Measurements from ENCODE around the gene ACAP1.
"Not testable (repeated sequence)": the region's sequence is repeated elsewhere in the genome, so short reads cannot be mapped to it uniquely, and the experiment has no call there.

ACAP1 gene

DNA sequence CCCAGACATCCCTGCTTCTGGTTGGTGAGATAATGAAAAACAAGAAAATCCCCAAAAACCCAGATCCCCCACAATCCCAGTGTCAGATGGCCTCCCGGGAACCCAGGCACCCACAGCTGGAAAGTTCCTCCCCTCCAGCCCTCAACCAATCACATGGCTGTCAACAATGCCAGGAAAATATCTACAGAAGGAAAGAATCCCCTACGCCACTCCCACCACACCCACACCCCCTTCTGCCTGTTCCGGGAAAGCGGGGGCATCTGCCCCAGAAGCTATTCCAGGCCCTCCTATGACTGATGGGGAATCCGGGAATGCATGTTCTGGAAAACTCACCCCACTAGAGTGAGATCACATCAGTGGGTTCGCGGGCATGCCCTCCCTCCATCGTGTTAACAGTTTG, 20.4 kb downstream of the ACAP1 start:
- no peak for DNase-seq

DNA sequence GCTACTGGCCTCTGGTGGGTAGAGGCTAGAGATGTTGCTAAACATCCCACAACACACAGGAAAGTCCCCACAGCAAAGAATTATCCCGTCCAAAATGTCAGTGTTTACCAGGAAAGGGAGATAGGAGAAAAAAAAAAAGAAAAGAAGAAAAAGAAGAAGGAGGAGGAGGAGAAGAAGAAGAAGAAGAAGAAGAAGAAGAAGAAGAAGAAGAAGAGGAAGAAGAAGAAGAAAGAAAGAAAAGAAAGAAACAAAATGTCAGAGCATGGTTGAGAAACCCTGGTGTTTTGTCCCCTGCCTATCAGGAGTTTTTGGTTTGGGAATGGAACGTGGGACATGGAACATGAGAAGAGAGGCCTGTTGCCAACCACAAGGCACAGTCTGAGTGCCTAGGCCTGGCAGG, 21.1 kb downstream of the ACAP1 start:
- DNase-seq = no peak

DNA sequence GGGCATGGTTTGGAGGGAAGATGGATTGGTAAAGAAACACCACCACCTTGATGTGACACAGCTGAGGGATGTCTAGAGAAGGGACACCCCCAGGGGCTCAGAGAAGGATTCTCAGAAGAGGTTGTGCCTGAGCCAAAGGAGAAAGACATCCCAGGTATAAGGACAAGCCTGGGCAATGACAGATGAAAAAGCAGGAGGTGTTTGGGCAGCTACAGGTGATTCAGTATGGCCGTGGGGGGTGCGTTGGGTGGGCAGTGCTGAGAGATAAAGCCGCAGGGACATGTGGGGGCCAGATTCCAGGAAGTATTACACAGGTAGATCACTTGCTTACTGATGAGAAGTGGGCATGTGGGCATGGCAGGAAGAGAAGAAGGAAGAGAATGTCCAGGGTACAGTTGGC, 25.6 kb downstream of the ACAP1 start:
- no peak for DNase-seq

DNA sequence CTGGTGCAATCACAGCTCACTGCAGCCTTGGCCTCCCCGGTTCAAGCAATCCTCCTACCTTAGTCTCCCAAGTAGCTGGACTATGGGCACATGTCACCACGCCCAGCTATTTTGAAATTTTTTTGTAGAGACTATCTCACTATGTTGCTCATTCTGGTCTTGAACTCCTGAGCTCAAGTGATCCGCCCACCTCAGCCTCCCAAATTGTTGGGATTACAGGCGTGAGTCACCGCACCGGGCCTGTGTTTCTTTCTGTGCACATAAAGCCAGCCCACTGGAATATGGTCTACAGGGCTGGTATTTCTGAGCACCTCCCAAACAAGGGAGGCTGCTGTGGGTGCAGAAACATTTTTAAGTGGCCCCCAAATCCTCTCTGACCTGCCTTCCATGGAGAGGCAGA, 27.0 kb downstream of the ACAP1 start:
- no peak for DNase-seq

DNA sequence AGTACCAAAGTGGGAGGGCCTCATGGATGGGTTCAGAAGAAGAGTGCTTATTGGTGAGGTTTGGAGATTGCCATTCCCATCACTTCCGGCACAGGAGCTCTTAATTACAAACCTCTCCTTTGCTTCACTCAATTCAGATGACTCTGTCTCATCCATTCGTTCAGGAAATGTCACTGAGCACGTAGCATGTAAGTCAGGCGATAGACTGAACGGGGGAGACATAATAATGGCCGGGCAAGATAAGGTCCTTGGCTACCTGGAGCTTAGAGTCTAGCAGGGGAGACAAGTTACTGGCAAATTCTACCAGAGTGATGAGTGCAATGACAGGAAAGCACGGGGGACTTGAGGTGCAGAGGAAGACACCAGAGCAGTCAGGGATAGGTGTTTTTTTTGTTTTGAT, 29.6 kb downstream of the ACAP1 start:
- DNase-seq = not testable (repeated sequence)

DNA sequence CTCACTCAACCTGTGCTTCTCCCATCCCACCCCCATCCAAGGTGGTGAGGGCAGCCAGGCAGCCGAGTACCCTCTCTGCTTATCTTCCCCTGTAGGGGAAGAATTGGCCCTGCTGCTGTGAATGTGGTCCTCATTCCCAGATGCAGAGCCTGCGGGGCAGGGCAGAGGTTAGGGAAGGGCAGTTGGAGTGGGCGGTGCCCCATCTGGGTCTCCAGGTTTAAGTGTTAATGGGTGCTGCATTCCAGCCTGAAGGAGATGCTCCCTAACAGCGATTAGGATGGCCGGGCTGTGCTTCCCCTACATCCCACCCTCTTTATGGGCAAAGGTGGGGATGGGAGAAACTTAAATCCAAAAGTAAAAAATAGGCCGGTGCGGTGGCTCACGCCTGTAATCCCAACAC, 30.8 kb downstream of the ACAP1 start:
- DNase-seq = no peak

DNA sequence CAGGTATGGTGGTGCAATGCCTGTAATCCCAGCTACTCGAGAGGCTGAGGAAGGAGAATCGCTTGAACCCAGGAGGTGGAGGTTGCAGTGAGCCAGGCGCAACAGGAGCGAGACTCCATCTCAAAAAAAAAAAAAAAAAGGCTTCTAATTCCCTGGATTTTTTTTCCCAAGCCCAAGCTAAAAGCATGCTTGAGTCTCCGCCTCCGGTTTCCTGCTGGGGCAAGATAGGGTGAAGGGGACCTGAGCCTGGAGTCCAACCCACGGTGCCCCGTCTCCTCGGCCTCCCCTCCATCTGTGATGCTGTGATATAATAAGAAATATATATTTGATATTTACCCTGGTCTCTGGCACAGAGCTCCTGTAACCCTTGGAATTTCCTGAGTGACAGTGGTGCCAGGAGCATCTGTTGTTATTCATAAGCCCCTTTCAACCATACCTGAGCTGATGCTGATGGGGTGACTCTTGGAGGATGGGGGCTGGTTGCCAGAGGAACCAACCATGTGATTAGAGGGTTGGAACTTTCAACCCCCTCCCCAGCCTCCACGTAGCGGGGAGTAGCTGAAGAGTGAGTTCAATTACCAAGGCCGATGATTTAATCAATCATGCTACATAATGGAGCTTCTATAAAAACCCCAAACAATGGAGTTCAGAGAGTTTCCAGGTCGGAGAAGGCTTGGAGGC, 31.7 kb downstream of the ACAP1 start:
- no peak for DNase-seq

DNA sequence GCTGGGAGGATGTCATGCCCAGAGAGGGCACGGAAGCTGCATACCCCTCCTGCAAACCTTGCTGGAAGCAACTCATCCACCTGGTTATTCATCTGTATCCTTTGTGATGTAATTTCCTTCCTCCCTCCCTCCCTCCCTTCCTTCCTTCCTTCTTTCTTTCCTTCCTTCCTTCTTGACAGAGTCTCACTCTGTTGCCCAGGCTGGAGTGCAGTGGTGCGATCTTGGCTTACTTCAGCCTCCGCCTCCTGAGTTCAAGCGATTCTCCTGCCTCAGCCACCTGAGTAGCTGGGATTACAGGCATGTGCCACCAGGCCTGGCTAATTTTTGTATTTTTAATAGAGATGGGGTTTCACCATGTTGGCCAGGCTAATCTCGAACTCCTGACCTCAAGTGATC, 32.3 kb downstream of the ACAP1 start:
- DNase-seq = not testable (repeated sequence)

DNA sequence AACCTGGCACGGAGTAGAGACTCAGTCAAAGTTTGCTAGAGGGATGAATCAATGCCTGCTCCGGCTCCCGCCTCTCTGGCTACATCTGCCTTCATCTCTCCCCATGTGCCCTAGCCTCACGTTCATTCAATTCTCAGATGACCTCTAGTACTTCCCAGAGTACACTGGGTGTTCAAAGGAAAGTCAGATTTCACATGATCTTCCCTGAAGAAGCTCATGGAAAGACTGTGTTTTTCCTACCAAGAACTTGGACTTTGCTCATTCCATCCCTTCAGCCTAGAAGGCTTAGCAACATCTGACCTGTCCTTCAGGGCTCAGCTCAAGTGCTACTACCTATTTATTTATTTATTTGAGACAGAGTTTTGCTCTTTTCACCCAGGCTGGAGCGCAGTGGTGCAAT, 33.5 kb downstream of the ACAP1 start:
- DNase-seq = no peak

DNA sequence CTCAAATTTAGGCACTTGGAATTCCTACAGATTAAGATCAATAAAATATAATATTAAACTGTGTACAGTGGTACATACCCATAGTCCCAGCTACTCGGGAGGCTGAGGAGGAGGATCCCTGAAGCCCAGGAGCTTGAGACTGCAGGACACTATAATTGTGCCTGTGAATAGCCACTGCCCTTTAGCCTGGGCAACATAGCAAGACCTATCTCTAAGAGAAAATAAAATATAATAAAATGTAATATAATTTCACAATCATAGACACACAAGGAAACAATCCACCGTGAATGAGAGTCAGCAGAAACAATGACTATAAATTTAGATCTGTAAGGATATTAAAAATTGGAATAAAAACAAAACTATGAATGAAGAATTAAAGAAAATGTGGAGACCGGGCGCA, 34.5 kb downstream of the ACAP1 start:
- no peak for DNase-seq

DNA sequence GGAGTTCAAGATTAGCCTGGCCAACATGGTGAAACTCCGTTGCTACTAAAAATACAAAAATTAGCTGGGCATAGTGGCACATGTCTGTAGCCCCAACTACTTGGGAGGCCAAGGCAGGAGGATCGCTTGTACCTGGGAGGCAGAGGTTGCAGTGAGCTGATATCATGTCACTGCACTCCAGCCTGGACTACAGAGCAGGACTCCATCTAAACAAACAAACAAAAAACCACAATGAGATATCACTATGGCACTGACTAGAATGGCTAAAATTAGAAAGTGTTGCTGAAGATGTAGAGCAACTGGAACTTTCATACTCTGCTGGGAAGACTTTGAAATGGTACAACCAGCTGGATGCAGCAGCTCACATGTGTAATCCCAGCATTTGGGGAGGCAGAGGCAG, 38.0 kb downstream of the ACAP1 start:
- DNase-seq = no peak

DNA sequence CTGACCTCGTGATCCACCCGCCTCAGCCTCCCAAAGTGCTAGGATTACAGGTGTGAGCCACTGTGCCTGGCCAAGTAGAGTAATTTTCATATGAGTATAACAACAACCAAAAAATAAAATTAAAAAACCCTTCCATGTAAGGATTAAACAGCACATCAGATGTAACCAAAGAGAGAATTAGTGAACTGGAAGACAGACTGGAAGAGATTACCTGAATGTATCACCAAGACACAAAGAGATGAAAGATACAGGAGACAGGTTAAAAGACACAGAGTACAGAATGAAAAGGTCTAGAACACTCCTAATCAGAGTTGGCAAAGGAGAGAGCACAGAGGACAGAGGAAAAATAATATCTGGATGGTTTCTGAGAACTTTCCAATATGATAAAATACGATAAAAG, 42.8 kb downstream of the ACAP1 start:
- DNase-seq = no peak

DNA sequence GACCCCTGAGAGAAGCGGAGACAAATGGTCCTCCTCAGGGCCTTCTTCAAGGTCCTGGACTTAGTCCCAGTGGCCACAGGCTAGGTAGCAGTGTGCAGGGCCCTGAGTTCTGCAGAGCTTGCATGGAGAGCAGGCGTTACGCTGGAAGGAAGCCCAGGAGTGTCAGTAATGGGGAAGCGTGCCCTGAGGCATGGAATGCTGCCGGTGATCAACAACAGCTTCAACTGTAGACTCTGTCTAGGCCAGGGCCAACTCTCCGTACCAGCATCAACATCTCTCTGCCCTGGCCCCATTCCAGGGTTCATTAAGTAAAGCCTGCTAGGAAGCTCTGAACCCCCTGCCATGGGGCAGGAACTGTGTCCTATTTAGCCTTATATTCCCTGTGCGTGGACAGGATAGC, 44.0 kb downstream of the ACAP1 start:
- DNase-seq = no peak

DNA sequence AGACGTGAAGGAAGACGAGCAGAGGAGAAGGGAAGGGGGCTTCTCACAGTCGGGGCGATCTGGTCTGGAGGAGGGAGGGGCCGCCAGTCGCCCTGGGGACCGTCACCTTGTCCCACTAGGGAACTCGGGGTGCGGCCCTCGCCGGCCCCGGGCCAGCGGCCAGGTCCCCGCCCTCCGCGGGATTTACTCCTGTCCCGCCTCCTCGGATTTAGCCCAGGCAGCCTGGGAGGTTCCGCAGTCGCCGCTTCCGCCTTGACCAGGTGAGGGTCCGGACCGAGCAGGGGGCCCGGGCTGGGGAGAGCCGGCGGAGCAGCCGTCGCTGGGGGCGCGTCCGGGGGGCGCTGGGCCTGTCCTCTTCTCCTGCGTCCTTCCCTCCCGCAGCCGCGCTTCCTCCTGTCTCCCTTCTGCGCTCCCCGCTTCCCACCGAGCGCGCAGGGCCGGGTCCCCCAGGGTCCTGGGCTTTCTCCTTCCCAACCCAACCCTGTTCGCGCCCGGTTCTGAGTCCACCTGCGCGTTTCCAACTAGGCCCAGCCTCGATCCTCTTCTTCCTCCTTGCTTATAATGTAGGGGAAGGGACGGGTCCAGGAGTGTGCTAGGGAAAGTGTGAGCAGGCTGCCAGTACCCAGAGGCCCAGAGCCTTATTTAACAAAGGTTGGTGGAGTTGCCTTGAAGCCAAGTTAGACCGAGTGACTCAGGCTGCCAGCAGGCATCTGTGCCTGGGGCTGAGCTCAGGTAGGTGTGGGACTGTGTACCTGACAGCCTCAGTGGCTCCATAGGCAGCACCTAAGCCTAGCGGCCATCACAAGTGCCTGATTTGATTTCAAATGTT, 44.7 kb downstream of the ACAP1 start, which contains the start of gene TNK1:
Gene TNK1 (plus strand): TSS at position 235 of the 829 bp plus-strand sequence. CDS start 1,838 bp downstream, outside the sequence.
- DNase-seq = no peak

DNA sequence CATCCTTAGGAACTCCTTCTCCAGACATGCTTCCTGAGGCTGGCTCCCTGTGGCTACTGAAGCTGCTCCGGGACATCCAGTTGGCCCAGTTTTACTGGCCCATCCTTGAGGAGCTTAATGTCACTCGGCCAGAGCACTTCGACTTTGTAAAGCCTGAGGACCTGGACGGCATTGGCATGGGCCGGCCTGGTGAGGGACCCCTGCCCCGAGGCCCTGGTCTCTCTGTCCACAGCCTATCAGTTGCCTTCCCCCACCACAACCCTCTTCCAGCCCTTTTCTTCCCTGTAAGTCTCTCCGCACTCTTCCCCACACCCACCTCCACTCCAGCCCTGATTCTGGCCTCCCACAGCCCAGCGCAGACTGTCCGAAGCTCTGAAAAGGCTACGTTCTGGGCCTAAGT, 46.6 kb downstream of the ACAP1 start:
- DNase-seq = no peak

DNA sequence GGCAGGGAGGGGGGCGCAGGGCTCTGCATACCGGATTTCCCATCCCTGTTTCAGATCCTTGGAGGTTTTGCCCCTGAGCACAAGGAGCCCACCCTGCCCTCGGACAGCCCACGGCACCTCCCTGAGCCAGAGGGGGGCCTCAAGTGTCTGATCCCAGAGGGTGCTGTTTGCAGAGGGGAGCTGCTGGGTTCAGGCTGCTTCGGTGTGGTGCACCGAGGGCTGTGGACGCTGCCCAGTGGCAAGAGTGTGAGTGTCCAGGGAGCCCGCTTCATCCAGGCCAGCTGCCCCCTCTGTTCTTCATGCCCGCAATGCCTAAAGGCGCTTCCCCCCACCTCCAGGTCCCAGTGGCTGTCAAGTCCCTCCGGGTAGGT, 47.0 kb downstream of the ACAP1 start:
- DNase-seq = no peak

DNA sequence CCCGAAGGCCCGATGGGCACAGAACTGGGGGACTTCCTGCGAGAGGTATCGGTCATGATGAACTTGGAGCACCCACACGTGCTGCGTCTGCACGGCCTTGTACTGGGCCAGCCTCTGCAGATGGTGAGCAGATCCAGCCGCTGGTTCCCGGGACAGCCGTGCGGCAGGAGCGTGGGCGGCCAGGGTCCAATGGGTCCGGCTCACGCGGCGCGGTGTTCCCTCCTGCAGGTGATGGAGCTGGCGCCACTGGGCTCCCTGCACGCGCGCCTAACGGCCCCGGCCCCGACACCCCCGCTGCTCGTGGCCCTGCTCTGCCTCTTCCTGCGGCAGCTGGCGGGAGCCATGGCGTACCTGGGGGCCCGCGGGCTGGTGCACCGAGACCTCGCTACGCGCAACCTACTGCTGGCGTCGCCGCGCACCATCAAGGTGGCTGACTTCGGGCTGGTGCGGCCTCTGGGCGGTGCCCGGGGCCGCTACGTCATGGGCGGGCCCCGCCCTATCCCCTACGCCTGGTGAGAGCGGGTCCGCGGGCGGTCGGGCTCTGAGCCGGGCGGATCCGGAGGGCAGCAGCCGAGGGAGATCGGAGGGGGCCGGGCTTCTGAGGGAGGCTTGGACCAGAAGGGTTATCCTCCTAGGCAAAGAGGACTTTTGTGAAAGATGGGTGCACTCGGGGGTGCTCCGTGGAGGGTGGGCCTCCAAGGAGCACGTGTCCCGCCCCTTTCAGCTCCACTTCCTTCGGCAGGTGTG, 47.6 kb downstream of the ACAP1 start:
- peak; percentile 9 for DNase-seq

DNA sequence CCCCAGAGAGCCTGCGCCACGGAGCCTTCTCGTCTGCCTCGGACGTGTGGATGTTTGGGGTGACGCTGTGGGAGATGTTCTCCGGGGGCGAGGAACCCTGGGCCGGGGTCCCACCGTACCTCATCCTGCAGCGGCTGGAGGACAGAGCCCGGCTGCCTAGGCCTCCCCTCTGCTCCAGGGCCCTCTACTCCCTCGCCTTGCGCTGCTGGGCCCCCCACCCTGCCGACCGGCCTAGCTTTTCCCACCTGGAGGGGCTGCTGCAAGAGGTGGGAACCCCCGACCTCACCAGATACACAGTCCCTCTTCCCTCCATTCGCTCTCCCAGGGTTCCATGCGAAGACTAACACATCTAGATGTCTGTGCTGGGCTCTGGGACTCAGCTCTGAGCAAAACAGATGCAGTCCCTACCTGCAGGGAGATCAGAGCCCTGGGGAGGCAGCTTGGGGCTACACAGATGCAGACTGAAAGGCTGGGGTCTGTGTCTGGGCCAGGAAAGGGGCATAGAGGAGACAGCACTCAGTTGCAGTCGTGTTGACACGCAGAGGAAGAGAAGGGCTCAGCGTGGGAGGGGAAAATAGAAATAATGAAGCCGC, 48.3 kb downstream of the ACAP1 start:
- DNase-seq = no peak

DNA sequence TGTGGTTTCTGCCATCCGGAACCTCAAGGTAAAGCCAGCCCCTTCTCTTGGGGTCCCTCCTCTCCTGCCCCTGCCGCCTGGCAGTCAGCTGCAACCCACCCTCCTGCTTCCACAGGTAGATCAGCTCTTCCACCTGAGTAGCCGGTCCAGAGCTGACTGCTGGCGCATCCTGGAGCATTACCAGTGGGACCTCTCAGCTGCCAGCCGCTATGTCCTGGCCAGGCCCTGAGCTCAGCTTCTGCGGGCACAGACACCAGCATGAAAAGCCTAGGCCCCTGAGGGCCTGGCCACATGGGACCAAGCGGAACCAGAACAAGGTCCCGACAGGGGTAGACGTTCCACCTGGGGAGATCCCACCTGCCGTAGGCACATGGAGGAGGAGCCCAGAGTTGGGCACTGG, 52.5 kb downstream of the ACAP1 start:
- DNase-seq = no peak

DNA sequence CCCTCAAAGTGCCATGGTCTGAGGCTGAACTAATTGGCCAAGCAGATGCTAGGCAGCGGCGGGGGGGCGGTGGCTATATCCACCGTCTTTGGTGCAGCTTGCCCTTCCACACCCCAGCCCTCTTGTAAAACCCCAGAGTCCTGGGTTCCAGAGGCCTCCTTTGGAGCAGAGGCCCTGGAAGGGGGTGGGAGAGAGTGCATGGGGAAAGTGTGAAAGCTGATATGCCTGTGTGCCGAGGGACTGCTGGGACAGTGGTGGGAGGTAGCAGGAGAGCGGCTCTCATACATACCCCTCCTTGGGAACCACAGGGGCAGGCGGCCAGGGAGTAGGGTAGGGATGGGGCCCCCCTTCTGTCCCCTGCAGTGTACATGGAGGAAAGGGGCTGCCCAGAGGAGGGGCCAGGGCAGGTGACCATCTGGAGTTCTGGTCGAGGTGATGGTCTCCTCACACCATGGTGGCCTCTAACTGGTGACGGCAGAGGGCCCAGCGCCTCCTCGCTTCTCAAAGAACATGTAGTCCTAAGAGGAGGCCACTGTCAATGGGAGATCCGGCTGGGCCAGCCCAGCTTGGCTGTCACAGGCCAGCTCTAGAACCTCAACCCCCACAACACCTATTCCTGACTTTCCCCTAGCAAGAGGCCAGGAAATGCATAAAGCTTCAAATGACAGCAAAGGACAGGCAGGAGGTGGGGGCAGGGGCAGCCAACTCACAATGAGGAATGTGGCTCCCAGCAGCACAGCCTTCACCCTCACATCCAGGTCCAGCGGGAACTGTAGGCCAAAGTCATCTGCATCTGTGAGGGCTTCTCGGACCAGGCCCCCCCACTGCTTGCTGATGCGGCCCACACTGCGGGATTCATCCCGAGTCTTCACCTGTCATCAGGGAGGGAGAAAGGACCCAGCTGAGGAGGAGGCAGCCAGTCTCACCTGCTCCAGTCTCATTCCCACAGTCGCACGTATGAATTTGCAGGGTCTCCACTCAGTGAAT, 53.9 kb downstream of the ACAP1 start:
- no peak for DNase-seq

DNA sequence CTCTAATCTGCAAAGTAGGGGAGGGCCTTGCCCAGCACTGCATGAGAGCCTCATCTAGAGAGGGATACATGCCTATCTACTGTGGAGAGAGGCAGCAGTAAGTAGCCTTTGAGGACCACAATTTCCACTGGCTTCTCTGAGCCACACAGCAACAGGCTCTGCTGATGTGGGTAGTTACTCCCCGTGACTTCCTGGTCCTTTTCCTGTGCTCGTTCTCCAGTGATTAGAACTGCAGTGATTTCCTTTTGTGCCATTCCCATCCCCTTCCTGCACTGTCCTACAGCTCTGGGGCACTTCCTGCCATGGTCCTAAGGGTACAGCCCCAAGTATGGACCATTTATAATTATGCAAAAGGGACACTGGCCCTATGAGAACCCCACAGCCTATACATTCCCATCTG, 55.0 kb downstream of the ACAP1 start:
- no peak for DNase-seq
